ACC112 (cell line): ENCODE measurements around the gene DHRS9.
"Not testable (repeated sequence)": the region's sequence is repeated elsewhere in the genome, so short reads cannot be mapped to it uniquely, and the experiment has no call there.

Experiments
- H2AFZ ChIP-seq: fragments of 200-600 bp; sonication (generic); one replicate; pipeline ENCODE4 v1.6.0; 2017; ENCODE audit warnings: antibody characterized with exemption, low read length; ENCODE audit not compliant: unreplicated experiment
- H3K27ac ChIP-seq: fragments of 200-600 bp; sonication (generic); 2 replicates; pipeline ENCODE4 v1.5.1; 2014; ENCODE audit warnings: low read depth, mild to moderate bottlenecking, antibody characterized with exemption, low read length, moderate library complexity
- H3K27me3 ChIP-seq: fragments of 200-600 bp; sonication (generic); 2 replicates; pipeline ENCODE4 v1.6.1; 2014; ENCODE audit warnings: mild to moderate bottlenecking, antibody characterized with exemption, low read length, moderate library complexity, mixed read lengths; ENCODE audit not compliant: insufficient read depth
- H3K36me3 ChIP-seq: fragments of 200-600 bp; sonication (generic); 2 replicates; pipeline ENCODE4 v1.6.1; 2016; ENCODE audit warnings: mild to moderate bottlenecking, antibody characterized with exemption, low read length, moderate library complexity, mixed read lengths; ENCODE audit not compliant: insufficient read depth
- H3K4me1 ChIP-seq: fragments of 200-600 bp; sonication (generic); one replicate; pipeline ENCODE4 v1.6.1; 2016; ENCODE audit warnings: low read length, mixed read lengths; ENCODE audit not compliant: insufficient read depth, unreplicated experiment, control insufficient read depth
- H3K4me3 ChIP-seq: fragments of 200-600 bp; sonication (generic); 2 replicates; pipeline ENCODE4 v1.5.1; 2014; ENCODE audit warnings: mild to moderate bottlenecking, low read depth, low read length
- H3K79me2 ChIP-seq: fragments of 200-600 bp; sonication (generic); one replicate; pipeline ENCODE4 v1.6.0; 2016; ENCODE audit warnings: low read length; ENCODE audit not compliant: control insufficient read depth, unreplicated experiment, insufficient read depth

DHRS9 gene

GRCh38 chr2:169112841-169113240, 43.5 kb downstream of the DHRS9 start:
- Histone ChIP-seq H3K79me2 (no peaks in the 10 kb centered on the region), H3K4me3 (no peak overlapping the region), H3K27ac (no peak overlapping the region), H3K36me3 (no peaks in the 10 kb centered on the region), H2AFZ (no peak overlapping the region), H3K4me1 (peaks cover 14% of the 10 kb centered on the region), H3K27me3 (no peaks in the 10 kb centered on the region)

GRCh38 chr2:169114056-169114455, 44.7 kb downstream of the DHRS9 start:
- H3K36me3 ChIP-seq, result no peaks in the 10 kb centered on the region
- H3K27me3 ChIP-seq, result no peaks in the 10 kb centered on the region
- H2AFZ ChIP-seq, result no peak overlapping the region
- H3K79me2 ChIP-seq, result no peaks in the 10 kb centered on the region
- no peak overlapping the region for H3K4me3 ChIP-seq
- H3K27ac ChIP-seq, result no peak overlapping the region
- H3K4me1 ChIP-seq, result peaks cover 4% of the 10 kb centered on the region

- no peaks in the 10 kb centered on the region for H3K79me2 ChIP-seq
- no peak overlapping the region for H3K4me3 ChIP-seq
- no peak overlapping the region for H3K27ac ChIP-seq
- H3K4me1 ChIP-seq, result no peaks in the 10 kb centered on the region
- no peaks in the 10 kb centered on the region for H3K27me3 ChIP-seq
- no peak overlapping the region for H2AFZ ChIP-seq
- H3K36me3 ChIP-seq, result no peaks in the 10 kb centered on the region
Observed at GRCh38 chr2:169116327-169116726, 47.0 kb downstream of the DHRS9 start.

GRCh38 chr2:169116993-169117392, 47.6 kb downstream of the DHRS9 start:
- no peaks in the 10 kb centered on the region for H3K79me2 ChIP-seq
- H3K27me3 ChIP-seq, result no peaks in the 10 kb centered on the region
- H3K4me1 ChIP-seq, result no peaks in the 10 kb centered on the region
- no peak overlapping the region for H3K4me3 ChIP-seq
- H3K27ac ChIP-seq, result no peak overlapping the region
- H2AFZ ChIP-seq, result no peak overlapping the region
- H3K36me3 ChIP-seq, result no peaks in the 10 kb centered on the region

- Histone ChIP-seq H3K36me3 (no peaks in the 10 kb centered on the region), H3K27me3 (no peaks in the 10 kb centered on the region), H3K27ac (no peak overlapping the region), H3K4me1 (no peaks in the 10 kb centered on the region), H2AFZ (no peak overlapping the region), H3K79me2 (no peaks in the 10 kb centered on the region), H3K4me3 (no peak overlapping the region)
Observed at GRCh38 chr2:169118060-169118459, 48.7 kb downstream of the DHRS9 start.

- no peak overlapping the region for H3K4me3 ChIP-seq
- no peak overlapping the region for H2AFZ ChIP-seq
Observed at GRCh38 chr2:169119123-169119760, 49.9 kb downstream of the DHRS9 start.

GRCh38 chr2:169119851-169120250, 50.5 kb downstream of the DHRS9 start:
- no peak overlapping the region for H3K4me3 ChIP-seq
- H3K36me3 ChIP-seq, result no peaks in the 10 kb centered on the region
- H3K27me3 ChIP-seq, result no peaks in the 10 kb centered on the region
- H3K4me1 ChIP-seq, result no peaks in the 10 kb centered on the region
- no peak overlapping the region for H3K27ac ChIP-seq
- no peaks in the 10 kb centered on the region for H3K79me2 ChIP-seq
- H2AFZ ChIP-seq, result no peak overlapping the region

More at GRCh38 chr2:169119123-169119760, 49.9 kb downstream of the DHRS9 start:
- no peaks in the 10 kb centered on the region for H3K27me3 ChIP-seq
- no peaks in the 10 kb centered on the region for H3K36me3 ChIP-seq
- H3K79me2 ChIP-seq, result no peaks in the 10 kb centered on the region
- no peak overlapping the region for H3K27ac ChIP-seq
- no peaks in the 10 kb centered on the region for H3K4me1 ChIP-seq

- Histone ChIP-seq H3K27ac (no peak overlapping the region), H3K79me2 (no peaks in the 10 kb centered on the region), H3K36me3 (no peaks in the 10 kb centered on the region), H3K27me3 (no peaks in the 10 kb centered on the region), H2AFZ (no peak overlapping the region), H3K4me1 (no peaks in the 10 kb centered on the region), H3K4me3 (no peak overlapping the region)
Observed at GRCh38 chr2:169129703-169130243, 60.4 kb downstream of the DHRS9 start.

- no peak overlapping the region for H2AFZ ChIP-seq
Observed at GRCh38 chr2:169131587-169132512, 62.5 kb downstream of the DHRS9 start.

GRCh38 chr2:169134272-169134671, 64.9 kb downstream of the DHRS9 start:
- H3K4me3 ChIP-seq, H2AFZ ChIP-seq, H3K27me3 ChIP-seq, H3K4me1 ChIP-seq, H3K36me3 ChIP-seq, H3K79me2 ChIP-seq, H3K27ac ChIP-seq: not testable (repeated sequence)

More at GRCh38 chr2:169131587-169132512, 62.5 kb downstream of the DHRS9 start:
- H3K27me3 ChIP-seq, result no peaks in the 10 kb centered on the region
- no peak overlapping the region for H3K4me3 ChIP-seq
- H3K79me2 ChIP-seq, result no peaks in the 10 kb centered on the region
- H3K36me3 ChIP-seq, result no peaks in the 10 kb centered on the region
- no peaks in the 10 kb centered on the region for H3K4me1 ChIP-seq
- H3K27ac ChIP-seq, result no peak overlapping the region
